Stimulated activated naive CD4-positive, alpha-beta T cell (primary cell): ENCODE measurements around the gene DNMT1.
A peak's percentile ranks its signal among the peaks of the same experiment; 100 is the strongest.
"Not testable (repeated sequence)": the region's sequence is repeated elsewhere in the genome, so short reads cannot be mapped to it uniquely, and the experiment has no call there.

Experiments used
- DNase-seq, 6 experiments: peaks; one replicate each; lab custom pipeline; 2025; lab: John Stamatoyannopoulos, UW

The DNMT1 gene

GRCh38 chr19:10194500-10195198, at the start of gene DNMT1:
Gene DNMT1 (minus strand): TSS chr19:10194953. CDS start chr19:10194899, 54 bp downstream.
- peak; percentile 87 to 98 (median 92) for DNase-seq

- no peak for DNase-seq
These were observed 48.9 kb upstream of the DNMT1 start for GRCh38 chr19:10243606-10244005.

- DNase-seq, result not testable (repeated sequence)
These were observed 47.2 kb upstream of the DNMT1 start for GRCh38 chr19:10241826-10242449.

- DNase-seq, result no peak
These were observed 43.5 kb upstream of the DNMT1 start for GRCh38 chr19:10238172-10238783.

- no peak for DNase-seq
These were observed 42.9 kb upstream of the DNMT1 start for GRCh38 chr19:10237702-10238101.

GRCh38 chr19:10235409-10235808, 40.7 kb upstream of the DNMT1 start:
- not testable (repeated sequence) for DNase-seq

GRCh38 chr19:10235003-10235402, 40.2 kb upstream of the DNMT1 start:
- DNase-seq, result no peak

GRCh38 chr19:10233946-10234345, 39.2 kb upstream of the DNMT1 start:
- DNase-seq, result no peak

GRCh38 chr19:10231612-10232228, 37.0 kb upstream of the DNMT1 start:
- no peak for DNase-seq

GRCh38 chr19:10230861-10231611, 36.3 kb upstream of the DNMT1 start, which contains the start of gene S1PR2:
Gene S1PR2 (minus strand): TSS chr19:10231331. CDS start chr19:10224905, 6,426 bp downstream.
- DNase-seq, result peak; percentile 34 to 78 (median 64)

GRCh38 chr19:10230173-10230860, 35.6 kb upstream of the DNMT1 start:
- DNase-seq, result peak; percentile 33 to 67 (median 58)

- DNase-seq, result peak in 5 of 6 experiments; percentile 11 to 47 (median 29)
These were observed 34.2 kb upstream of the DNMT1 start for GRCh38 chr19:10228920-10229319.

- no peak for DNase-seq
These were observed 33.6 kb upstream of the DNMT1 start for GRCh38 chr19:10228393-10228792.

- no peak for DNase-seq
These were observed 32.5 kb upstream of the DNMT1 start for GRCh38 chr19:10227026-10227971.

GRCh38 chr19:10226376-10227025, 31.7 kb upstream of the DNMT1 start:
- no peak for DNase-seq

- DNase-seq, result no peak
These were observed 31.2 kb upstream of the DNMT1 start for GRCh38 chr19:10226021-10226375.

GRCh38 chr19:10224337-10224736, 29.6 kb upstream of the DNMT1 start:
- DNase-seq, result no peak

- no peak for DNase-seq
These were observed 28.9 kb upstream of the DNMT1 start for GRCh38 chr19:10223488-10224213.
